ENCODE measurements around the gene STAT3.
"Not testable (repeated sequence)": the region's sequence is repeated elsewhere in the genome, so short reads cannot be mapped to it uniquely, and the experiment has no call there.

Gene STAT3

DNA sequence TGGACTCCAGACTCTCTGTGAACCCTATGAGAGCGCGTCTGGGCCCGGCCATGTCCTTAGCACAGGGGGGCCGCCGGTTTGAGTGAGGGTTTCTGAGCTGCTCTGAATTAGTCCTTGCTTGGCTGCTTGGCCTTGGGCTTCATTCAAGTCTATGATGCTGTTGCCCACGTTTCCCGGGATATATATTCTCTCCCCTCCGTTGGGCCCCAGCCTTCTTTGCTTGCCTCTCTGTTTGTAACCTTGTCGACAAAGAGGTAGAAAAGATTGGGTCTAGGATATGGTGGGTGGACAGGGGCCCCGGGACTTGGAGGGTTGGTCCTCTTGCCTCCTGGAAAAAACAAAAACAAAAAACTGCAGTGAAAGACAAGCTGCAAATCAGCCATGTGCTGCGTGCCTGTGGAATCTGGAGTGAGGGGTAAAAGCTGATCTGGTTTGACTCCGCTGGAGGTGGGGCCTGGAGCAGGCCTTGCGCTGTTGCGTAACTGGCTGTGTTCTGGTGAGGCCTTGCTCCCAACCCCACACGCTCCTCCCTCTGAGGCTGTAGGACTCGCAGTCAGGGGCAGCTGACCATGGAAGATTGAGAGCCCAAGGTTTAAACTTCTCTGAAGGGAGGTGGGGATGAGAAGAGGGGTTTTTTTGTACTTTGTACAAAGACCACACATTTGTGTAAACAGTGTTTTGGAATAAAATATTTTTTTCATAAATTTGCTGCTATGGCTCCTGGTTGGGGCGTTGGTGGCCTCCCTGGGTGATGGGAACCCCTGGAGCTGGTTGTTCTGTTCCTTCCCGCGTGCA, 76.8 kb downstream of the STAT3 start:
- in situ Hi-C loops (cut with HindIII; ENCODE audit: low pct_unique_long_range_greater_than_20kb, low sequenced_read_pairs): no loop called here
- no peak for TF ChIP-seq JUND (IDR thresholded peaks at IDR 0.05; ENCODE audit: low read depth)
- no peak for DNase-seq (ENCODE audit: low read depth in 1 of 2, low spot score in 1 of 2)

DNA sequence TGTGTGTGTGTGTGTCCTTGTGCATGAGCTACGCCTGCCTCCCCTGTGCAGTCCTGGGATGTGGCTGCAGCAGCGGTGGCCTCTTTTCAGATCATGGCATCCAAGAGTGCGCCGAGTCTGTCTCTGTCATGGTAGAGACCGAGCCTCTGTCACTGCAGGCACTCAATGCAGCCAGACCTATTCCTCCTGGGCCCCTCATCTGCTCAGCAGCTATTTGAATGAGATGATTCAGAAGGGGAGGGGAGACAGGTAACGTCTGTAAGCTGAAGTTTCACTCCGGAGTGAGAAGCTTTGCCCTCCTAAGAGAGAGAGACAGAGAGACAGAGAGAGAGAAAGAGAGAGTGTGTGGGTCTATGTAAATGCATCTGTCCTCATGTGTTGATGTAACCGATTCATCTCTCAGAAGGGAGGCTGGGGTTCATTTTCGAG, 77.4 kb downstream of the STAT3 start:
- DNase-seq (ENCODE audit: low read depth in 1 of 2, low spot score in 1 of 2): no peak
- in situ Hi-C loops (cut with HindIII; ENCODE audit: low pct_unique_long_range_greater_than_20kb, low sequenced_read_pairs): no loop called here
- no peak for TF ChIP-seq JUND (IDR thresholded peaks at IDR 0.05; ENCODE audit: low read depth)

DNA sequence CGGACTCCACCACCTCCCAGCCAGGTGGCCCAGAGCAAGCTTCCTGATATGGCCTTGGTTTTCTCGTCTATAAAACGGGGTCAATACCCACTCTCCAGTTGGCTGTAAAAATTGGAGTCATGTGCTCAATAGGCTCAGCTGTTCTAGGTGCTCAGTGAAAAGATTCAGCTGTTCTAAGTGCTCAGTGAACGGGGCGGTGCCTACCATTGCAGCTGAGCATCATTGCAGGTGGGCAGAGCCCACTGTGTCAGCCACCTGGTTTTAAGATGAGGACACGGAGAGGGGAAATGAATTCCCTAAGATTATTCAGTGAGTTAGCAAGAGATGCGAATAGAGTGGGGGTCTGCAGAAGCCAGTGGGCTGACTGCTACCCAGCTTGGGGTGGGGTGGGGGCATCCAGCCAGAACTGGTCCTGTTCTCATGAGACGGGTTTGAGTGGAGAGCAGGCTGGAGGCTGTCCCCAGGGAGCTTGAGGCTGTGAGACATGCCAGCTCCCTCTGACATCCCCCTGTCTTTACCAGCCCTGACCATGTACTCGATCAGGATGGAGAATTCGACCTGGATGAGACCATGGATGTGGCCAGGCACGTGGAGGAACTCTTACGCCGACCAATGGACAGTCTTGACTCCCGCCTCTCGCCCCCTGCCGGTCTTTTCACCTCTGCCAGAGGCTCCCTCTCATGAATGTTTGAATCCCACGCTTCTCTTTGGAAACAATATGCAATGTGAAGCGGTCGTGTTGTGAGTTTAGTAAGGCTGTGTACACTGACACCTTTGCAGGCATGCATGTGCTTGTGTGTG, 78.1 kb downstream of the STAT3 start:
- no peak for DNase-seq (ENCODE audit: low read depth in 1 of 2, low spot score in 1 of 2)
- no peak for TF ChIP-seq JUND (IDR thresholded peaks at IDR 0.05; ENCODE audit: low read depth)
- in situ Hi-C loops (cut with HindIII; ENCODE audit: low pct_unique_long_range_greater_than_20kb, low sequenced_read_pairs): no loop called here

DNA sequence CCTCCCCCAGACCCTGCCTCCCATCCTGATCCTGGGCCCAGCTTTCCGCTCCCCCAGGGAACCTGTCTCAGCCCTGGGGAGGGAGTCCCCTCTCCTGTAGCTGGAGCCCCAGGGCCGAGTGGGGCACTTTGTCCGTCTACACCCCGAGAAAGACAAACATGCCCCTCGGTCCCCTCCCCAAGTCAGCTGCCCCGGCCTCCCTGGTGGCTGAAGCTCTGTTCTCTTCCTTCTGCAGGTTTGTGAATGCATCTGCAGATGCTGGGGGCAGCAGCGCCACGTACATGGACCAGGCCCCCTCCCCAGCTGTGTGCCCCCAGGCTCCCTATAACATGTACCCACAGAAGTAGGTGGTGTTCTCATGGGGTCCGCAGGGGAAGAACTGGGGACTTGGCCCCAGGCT, 79.1 kb downstream of the STAT3 start:
- in situ Hi-C loops (cut with HindIII; ENCODE audit: low pct_unique_long_range_greater_than_20kb, low sequenced_read_pairs): no loop called here
- TF ChIP-seq JUND (IDR thresholded peaks at IDR 0.05; ENCODE audit: low read depth): no peak
- no peak for DNase-seq (ENCODE audit: low read depth in 1 of 2, low spot score in 1 of 2)

DNA sequence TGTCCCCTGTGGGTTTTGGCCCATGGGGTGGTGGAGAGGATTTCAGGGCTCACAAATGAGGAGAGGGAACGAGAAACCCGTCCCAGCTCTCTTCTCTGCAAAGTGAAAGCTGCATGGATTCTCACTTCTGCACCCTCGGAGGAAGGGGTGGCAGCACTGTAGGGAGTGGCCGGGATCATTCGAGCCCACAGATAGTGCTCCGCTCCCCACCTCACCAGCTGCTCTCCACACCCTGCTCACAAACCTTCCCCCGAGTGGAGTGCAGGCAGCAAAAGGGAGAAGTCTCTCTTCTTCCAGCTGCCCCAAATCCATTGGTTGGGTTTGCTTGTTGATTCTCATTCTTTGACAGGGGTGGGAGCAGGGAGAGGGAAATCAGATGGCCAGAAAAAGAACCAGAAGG, 79.8 kb downstream of the STAT3 start:
- TF ChIP-seq JUND (IDR thresholded peaks at IDR 0.05; ENCODE audit: low read depth): no peak
- DNase-seq (ENCODE audit: low read depth in 1 of 2, low spot score in 1 of 2): no peak
- in situ Hi-C loops (cut with HindIII; ENCODE audit: low pct_unique_long_range_greater_than_20kb, low sequenced_read_pairs): no loop called here

DNA sequence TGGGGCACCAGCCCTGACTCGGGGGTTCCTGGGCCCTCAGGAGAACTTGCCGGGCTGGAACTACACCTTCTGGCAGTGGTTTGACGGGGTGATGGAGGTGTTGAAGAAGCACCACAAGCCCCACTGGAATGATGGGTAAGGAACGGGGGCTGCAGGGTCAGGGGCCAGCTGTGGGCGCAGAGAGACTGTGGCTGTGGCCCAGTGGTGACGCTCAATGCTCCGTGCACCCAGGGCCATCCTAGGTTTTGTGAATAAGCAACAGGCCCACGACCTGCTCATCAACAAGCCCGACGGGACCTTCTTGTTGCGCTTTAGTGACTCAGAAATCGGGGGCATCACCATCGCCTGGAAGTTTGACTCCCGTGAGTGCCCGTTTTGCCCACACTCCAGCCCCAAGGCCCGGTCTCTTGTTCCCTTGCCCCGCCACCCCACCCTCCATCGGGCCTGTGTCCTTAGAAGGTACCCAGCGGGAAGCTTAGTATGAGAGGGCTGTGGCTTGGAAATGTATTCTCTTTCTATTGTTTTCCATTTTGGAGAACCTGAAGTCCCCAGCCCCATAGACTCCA, 80.8 kb downstream of the STAT3 start:
- DNase-seq (ENCODE audit: low read depth in 1 of 2, low spot score in 1 of 2): no peak
- in situ Hi-C loops (cut with HindIII; ENCODE audit: low pct_unique_long_range_greater_than_20kb, low sequenced_read_pairs): no loop called here
- TF ChIP-seq JUND (IDR thresholded peaks at IDR 0.05; ENCODE audit: low read depth): no peak

DNA sequence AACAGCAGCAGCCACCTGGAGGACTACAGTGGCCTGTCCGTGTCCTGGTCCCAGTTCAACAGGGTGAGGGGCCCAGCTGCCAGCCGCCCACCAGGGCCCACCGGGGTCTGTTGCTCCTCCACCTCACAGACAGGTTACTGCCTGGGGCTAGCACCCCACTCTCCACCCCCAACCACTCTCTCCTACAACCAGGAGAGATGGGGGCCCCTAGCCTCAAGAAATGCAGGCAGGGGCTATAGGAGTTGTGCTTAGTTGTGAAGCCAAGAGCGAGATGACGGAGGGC, 81.9 kb downstream of the STAT3 start:
- no peak for TF ChIP-seq JUND (IDR thresholded peaks at IDR 0.05; ENCODE audit: low read depth)
- no peak for DNase-seq (ENCODE audit: low read depth in 1 of 2, low spot score in 1 of 2)
- in situ Hi-C loops (cut with HindIII; ENCODE audit: low pct_unique_long_range_greater_than_20kb, low sequenced_read_pairs): no loop called here

DNA sequence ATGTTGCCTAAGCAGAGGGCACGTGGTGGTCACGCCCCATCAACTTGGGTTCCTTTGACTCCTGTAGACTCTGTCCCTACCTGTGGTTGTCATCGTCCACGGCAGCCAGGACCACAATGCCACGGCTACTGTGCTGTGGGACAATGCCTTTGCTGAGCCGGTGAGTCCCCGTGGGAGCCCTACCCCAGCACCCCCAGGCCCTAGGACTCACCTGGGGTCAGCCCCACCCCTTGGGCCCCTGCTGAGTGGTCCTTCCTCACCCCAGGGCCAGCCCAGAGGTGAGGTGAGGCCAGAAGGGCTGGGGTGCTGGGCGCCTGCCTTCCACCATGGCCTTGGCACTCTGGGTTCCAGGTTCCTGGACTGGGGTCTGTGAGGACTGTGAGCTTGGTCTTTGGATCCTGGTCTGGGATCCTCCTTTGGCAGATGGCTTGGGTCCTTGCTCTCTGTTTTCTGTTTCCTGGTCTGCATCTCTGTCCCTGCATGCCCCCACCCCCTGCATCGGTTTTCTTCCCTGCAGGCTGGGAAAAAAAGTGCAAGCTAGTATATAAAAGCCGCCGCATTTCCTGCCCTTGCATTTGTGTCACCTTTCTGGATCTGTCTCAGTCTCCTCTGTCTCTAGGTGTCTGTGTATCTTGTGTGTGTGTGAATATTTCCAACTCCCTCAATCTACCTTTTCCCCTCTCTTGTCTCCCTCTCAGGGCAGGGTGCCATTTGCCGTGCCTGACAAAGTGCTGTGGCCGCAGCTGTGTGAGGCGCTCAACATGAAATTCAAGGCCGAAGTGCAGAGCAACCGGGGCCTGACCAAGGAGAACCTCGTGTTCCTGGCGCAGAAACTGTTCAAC, 82.5 kb downstream of the STAT3 start:
- no peak for DNase-seq (ENCODE audit: low read depth in 1 of 2, low spot score in 1 of 2)
- no peak for TF ChIP-seq JUND (IDR thresholded peaks at IDR 0.05; ENCODE audit: low read depth)
- in situ Hi-C loops (cut with HindIII; ENCODE audit: low pct_unique_long_range_greater_than_20kb, low sequenced_read_pairs): no loop called here

DNA sequence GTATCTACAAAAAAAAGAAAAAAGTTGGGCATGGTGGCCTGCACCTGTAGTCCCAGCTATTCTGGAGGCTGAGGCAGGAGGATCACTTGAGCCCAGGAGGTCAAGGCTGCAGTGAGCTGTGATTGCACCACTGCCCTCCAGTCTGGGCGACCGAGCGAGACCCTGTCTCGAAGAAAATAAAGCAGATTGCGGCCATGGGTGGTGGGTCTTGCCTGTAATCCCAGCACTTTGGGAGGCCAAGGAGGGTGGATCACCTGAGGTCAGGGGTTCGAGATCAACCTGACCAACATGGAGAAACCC, 83.3 kb downstream of the STAT3 start:
- DNase-seq (ENCODE audit: low read depth in 1 of 2, low spot score in 1 of 2); in situ Hi-C loops (cut with HindIII; ENCODE audit: low pct_unique_long_range_greater_than_20kb, low sequenced_read_pairs): not testable (repeated sequence)

DNA sequence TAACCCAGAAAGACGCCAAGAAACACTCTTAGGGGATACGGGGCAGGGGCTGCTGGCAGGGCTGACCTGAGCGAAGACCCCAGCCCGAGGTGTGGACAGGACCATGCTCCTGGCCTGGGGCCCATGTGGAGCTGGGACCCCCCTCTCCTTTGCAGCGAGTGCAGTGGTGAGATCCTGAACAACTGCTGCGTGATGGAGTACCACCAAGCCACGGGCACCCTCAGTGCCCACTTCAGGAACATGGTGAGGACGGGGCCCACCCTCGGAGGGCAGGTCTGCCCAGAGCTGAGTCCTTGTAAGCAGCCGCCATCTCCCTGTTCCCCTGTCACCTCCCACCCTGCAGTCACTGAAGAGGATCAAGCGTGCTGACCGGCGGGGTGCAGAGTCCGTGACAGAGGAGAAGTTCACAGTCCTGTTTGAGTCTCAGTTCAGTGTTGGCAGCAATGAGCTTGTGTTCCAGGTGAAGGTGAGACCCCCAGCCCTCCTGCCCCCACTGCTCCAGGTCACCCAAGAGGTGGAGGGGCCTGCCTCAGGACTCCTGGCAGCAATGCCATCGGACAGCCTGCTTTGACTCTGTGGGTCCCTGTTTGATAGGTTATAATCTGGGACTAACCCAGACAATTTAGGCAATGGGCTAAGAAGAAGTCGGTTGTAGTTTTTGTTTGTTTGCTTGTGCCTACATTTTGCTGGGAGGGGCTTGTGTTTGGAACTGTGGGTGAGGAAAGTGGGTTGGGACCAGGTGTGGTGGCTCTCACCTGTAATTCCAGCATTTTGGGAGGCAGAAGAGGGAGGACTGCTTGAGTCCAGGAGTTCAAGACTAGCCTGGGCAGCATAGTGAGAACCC, 83.8 kb downstream of the STAT3 start:
- no peak for DNase-seq (ENCODE audit: low read depth in 1 of 2, low spot score in 1 of 2)
- no peak for TF ChIP-seq JUND (IDR thresholded peaks at IDR 0.05; ENCODE audit: low read depth)
- in situ Hi-C loops (cut with HindIII; ENCODE audit: low pct_unique_long_range_greater_than_20kb, low sequenced_read_pairs): no loop called here

DNA sequence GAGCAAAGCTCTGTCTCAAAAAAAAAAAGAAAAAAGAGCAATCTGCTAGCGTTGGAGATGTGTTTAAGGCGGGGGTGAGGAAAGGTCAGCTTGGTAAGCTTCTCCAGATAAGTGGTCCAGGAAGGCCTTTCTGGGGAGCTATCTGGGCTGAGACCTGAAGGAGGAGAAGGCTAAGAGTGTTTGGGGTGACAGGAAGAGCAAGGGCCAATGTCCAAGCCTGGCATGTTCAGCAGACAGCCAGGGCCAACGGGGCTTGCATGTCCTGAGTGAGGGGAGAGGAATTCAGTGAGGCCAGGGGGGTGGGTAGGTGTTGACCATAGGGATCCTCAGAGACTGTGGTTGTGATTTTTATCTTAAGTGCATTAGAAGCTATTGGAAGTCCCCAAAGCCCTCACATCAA, 84.5 kb downstream of the STAT3 start:
- TF ChIP-seq JUND (IDR thresholded peaks at IDR 0.05; ENCODE audit: low read depth): no peak
- no peak for DNase-seq (ENCODE audit: low read depth in 1 of 2, low spot score in 1 of 2)
- in situ Hi-C loops (cut with HindIII; ENCODE audit: low pct_unique_long_range_greater_than_20kb, low sequenced_read_pairs): no loop called here

DNA sequence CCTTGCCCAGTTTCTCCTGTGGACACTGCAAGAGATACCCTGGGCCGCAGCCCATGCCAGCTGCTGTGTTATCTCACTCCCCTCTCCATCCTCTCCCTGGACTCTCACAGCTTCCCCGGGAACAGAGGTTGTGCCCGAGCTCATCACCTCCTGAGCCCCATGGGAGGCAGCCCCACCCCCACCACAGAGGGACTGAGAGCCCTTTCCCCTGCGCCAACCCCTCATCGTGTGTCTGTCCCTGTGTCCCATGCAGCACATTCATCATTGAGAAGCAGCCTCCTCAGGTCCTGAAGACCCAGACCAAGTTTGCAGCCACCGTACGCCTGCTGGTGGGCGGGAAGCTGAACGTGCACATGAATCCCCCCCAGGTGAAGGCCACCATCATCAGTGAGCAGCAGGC, 87.2 kb downstream of the STAT3 start:
- in situ Hi-C loops (cut with HindIII; ENCODE audit: low pct_unique_long_range_greater_than_20kb, low sequenced_read_pairs): no loop called here
- no peak for DNase-seq (ENCODE audit: low read depth in 1 of 2, low spot score in 1 of 2)
- TF ChIP-seq JUND (IDR thresholded peaks at IDR 0.05; ENCODE audit: low read depth): no peak

DNA sequence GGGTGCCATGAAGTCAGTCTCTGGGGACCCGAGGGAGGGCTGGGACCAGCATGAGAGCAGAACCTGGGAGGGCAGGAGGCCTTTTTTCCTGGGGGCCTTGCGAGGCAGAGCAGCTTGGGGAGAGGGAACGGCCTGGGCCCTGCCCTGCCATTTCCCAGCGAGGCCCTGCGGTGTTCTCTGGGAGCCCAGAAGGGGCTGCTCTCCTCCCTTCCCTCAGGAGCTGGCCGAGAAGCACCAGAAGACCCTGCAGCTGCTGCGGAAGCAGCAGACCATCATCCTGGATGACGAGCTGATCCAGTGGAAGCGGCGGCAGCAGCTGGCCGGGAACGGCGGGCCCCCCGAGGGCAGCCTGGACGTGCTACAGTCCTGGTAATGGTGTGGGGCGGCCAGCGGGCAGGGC, 88.3 kb downstream of the STAT3 start:
- in situ Hi-C loops (cut with HindIII; ENCODE audit: low pct_unique_long_range_greater_than_20kb, low sequenced_read_pairs): not testable (repeated sequence)

DNA sequence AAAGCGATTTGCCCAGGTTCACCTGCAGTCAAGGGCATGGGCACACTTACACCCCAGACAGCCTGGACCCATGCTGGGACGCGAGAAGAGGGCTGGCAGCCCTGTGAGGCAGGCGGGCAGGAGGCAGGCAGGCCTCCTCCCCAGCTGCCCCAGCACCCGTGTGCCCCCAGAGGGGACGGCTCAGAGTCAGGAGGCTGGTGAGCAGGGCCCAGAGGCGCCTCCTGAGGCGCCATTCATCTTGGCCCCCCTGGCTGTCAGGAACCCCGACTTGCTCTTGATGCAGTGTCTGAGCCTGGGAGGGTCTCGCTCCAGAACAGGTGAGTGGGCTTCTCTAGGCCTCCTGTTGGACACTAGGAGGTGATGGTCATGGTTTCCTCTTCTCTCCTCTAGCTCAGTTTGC, 88.9 kb downstream of the STAT3 start:
- DNase-seq (ENCODE audit: low read depth in 1 of 2, low spot score in 1 of 2); in situ Hi-C loops (cut with HindIII; ENCODE audit: low pct_unique_long_range_greater_than_20kb, low sequenced_read_pairs): not testable (repeated sequence)

More for the DNA sequence above, 88.3 kb downstream of the STAT3 start:
- DNase-seq (ENCODE audit: low read depth in 1 of 2, low spot score in 1 of 2): not testable (repeated sequence)

DNA sequence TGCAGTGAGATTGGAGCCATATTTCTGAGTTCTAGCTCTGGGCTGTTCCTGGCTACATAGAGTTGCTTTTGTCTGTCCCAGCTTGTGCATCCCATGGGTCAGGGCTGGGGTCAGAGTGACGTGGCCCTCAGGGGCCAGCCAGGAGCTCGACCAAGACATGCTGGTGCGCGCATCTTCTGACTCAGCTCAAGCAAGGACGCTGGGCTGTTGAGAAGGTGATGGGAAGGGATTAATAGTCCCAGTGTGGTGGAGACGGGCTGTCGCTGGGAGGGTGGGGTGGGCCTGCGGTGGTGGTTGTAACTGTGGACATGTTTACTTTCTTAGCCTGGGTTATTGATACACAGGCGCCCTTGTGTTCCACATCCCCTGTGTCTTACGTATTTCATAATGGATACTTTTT, 90.5 kb downstream of the STAT3 start:
- DNase-seq (ENCODE audit: low read depth in 1 of 2, low spot score in 1 of 2); in situ Hi-C loops (cut with HindIII; ENCODE audit: low pct_unique_long_range_greater_than_20kb, low sequenced_read_pairs): not testable (repeated sequence)

All from T47D (cell line).